Fibroblast of mammary gland (primary cell): Measurements from ENCODE around the gene OR2T10.

Experiments
- DNase-seq: peaks from one replicate; pipeline ENCODE4 v3.0.0-alpha.2; 2010; ENCODE audit warnings: low read depth
- H3K4me3 ChIP-seq: 2 replicates; pipeline ENCODE4 v1.5.1; 2011; ENCODE audit warnings: low read depth, mild to moderate bottlenecking, low read length, moderate library complexity; ENCODE audit not compliant: control insufficient read depth
- TF ChIP-seq, protein P1 (sequence below): conservative IDR thresholded peaks from 2 replicates; pipeline ENCODE4 v1.5.1; 2011; ENCODE audit warnings: low read depth, low read length, inconsistent platforms; ENCODE audit not compliant: control insufficient read depth, insufficient read depth

OR2T10 gene

DNA sequence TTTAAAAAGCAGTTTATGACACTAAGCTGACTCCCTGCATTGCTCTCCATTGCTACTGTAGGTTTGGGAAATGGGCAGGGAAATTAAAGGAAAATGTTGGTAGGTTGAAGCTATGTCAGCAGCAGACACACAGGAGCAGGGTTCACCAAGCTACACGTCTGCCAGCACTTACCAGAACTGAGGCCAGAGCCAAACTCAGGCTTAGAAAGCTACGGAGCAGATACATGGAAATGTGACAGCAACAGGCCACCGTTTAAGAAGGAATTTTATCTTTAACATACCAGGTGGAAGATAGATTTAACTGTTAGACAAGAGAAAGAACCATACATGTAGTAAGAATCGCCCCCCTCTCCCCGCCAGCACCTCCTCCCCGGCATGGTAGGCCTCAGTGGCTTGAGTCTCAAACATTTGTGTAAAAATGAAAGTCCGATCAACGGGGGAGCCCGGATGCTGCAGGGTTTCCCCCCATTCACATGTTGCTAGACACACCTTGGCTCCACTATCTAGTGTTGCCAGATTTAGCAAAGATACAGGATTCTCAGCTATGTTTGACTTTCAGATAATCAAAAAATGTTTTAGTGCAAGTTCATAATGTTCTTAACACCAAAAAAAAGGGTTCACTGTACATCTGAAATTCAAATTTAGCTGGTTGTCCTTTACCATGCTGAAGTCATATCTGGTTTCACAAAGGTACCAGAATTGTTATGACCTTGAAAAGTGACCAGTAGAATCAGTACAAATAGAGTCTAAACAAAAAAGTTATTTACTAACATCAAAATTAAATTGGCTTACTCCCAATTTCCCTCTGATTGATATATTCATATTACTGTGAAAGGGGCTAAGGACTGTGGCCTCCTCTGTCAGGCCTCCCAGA, 30.7 kb upstream of the OR2T10 start:
- TF ChIP-seq, protein P1, sequence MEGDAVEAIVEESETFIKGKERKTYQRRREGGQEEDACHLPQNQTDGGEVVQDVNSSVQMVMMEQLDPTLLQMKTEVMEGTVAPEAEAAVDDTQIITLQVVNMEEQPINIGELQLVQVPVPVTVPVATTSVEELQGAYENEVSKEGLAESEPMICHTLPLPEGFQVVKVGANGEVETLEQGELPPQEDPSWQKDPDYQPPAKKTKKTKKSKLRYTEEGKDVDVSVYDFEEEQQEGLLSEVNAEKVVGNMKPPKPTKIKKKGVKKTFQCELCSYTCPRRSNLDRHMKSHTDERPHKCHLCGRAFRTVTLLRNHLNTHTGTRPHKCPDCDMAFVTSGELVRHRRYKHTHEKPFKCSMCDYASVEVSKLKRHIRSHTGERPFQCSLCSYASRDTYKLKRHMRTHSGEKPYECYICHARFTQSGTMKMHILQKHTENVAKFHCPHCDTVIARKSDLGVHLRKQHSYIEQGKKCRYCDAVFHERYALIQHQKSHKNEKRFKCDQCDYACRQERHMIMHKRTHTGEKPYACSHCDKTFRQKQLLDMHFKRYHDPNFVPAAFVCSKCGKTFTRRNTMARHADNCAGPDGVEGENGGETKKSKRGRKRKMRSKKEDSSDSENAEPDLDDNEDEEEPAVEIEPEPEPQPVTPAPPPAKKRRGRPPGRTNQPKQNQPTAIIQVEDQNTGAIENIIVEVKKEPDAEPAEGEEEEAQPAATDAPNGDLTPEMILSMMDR, result no peak
- H3K4me3 ChIP-seq, result no peak overlapping the region
- no peak for DNase-seq

DNA sequence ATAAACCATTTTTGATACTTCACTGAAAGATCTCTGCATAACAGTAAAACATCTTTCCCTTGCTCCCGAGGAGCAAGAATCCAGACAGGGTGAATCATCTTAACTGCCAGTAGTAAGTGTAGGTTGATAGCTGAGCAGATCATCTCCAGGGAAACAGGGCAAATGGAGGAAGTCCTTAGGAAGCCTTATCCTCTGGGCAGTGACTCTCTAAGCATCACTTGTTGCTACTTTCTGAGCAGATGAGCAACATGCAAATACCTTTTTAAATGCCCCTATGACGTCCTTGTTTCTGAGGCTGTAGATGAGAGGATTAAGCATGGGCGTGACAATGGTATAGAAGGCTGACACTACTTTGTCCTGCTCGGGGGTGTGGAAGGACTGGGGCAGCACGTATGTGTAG, 28.5 kb upstream of the OR2T10 start:
- TF ChIP-seq, protein P1, result no peak
- H3K4me3 ChIP-seq, result no peak overlapping the region
- DNase-seq, result no peak

DNA sequence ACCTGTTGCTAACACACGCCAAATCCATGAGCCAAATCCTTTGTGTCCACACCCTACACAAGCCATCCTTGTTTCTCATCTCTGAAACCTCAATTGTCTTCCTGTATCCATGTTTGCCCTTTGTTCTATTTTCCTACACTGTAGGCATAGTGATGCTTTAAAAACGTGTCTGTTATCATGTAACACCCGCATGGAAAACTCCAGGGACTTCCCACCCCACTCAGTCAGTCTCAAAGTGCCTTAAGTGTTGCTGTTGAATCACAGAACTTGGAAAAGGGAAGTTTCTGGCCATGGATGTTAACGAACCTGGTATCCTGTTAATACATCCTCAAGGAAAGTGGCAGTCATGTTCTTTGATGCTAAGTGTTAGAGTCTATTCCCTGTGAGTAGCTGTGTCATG, 27.7 kb upstream of the OR2T10 start:
- no peak overlapping the region for H3K4me3 ChIP-seq
- DNase-seq, result no peak
- TF ChIP-seq, protein P1, result no peak

DNA sequence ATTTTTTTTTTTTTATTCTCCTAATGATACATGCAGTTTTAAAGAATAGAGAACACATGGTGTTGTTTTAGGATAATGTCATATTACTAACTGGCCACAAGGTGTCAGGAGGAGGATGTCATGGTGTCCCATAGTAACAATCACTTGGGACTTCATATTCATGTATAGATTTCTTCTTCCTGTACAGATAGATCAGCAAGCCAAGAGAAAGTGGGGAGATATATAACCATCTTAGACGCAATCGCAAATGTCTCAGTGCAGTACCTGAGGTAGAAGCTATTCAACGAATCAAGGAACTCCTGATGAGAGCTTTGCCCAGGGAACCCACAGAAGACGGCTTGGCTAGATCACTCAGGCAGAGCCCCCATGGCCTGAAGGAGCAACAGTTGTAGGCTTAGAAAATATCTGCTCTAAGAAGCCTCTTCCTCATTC, 25.1 kb upstream of the OR2T10 start:
- peak; percentile 22 for DNase-seq
- H3K4me3 ChIP-seq, result no peak overlapping the region
- TF ChIP-seq, protein P1, result peak; percentile 37

DNA sequence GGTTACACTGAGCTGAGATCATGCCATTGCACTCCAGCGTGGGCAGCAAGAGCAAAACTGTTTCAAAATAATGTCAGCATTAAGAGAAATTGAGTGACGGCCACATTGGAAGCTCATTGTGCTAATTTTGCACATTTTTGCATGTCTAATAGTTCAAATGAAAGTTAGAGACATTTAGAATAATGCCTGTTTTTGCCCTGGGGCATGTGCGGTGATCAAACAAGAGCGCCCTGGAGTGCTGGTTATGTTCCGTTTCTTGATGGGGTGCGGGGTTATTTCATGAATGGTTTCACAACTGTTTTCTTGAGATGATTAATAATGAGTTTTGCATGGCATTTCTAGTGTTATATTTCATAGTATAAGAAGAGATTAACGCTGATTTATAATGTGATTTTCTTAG, 24.3 kb upstream of the OR2T10 start:
- no peak overlapping the region for H3K4me3 ChIP-seq
- TF ChIP-seq, protein P1, result no peak
- DNase-seq, result no peak

DNA sequence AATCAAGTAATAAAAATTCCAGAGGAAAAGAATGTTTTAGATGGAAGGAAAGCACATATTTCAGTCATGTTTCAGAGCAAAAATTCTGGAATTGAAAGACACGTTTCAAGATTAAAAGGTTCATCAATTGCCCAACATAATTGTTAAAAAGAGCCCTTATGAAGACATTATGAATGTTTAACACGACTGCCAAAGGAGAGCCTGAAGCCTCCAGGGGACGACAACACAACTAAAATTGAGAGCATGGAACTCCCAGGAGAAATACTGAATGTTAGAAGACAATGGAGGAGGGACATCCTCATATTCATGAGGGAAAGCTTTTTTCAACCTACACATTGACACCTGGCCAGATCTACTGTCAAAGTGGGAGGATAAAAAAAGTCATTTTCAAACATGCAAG, 21.4 kb upstream of the OR2T10 start:
- no peak overlapping the region for H3K4me3 ChIP-seq
- peak; percentile 31 for DNase-seq
- TF ChIP-seq, protein P1, result peak; percentile 44
